K562 (cell line): ENCODE measurements around the gene DEFB124.

Source experiments
- ARNT ChIP-seq, 2 experiments: fragments of 450-650 bp; IDR thresholded peaks; 2 replicates each; pipeline ENCODE4 v1.6.1; 2016; ENCODE audit warnings: mild to moderate bottlenecking in 1 of 2
- EP300 ChIP-seq: IDR thresholded peaks from 2 replicates; pipeline ENCODE4 v1.6.1; 2012; ENCODE audit warnings: low read length, improper control_type of control experiment
- EP400 ChIP-seq: fragments of 450-650 bp; IDR thresholded peaks from 2 replicates; pipeline ENCODE4 v1.6.1; 2017; ENCODE audit warnings: antibody characterized with exemption, mild to moderate bottlenecking, moderate library complexity
- HCFC1 ChIP-seq: IDR thresholded peaks from 2 replicates; pipeline ENCODE4 v1.6.1; 2012; ENCODE audit warnings: low read depth, low read length, improper control_type of control experiment
- NFE2 ChIP-seq: IDR thresholded peaks from 2 replicates; pipeline ENCODE4 v1.6.1; 2014; ENCODE audit warnings: antibody characterized with exemption, low read depth
- RFX5 ChIP-seq: IDR thresholded peaks from 2 replicates; pipeline ENCODE4 v1.6.1; 2011; ENCODE audit warnings: low read depth, mild to moderate bottlenecking, improper control_type of control experiment, low read length
- SETDB1 ChIP-seq: IDR thresholded peaks from one replicate; pipeline ENCODE4 v1.6.1; 2012; ENCODE audit warnings: low read length, control low read depth, inconsistent platforms
- TAF1 ChIP-seq: IDR thresholded peaks from 2 replicates; pipeline ENCODE4 v1.6.1; 2011; ENCODE audit warnings: mild to moderate bottlenecking, low read length, moderate library complexity; ENCODE audit not compliant: insufficient read depth, control insufficient read depth, severe bottlenecking; ENCODE audit errors: extremely low read depth
- YY1 ChIP-seq, 3 experiments: IDR thresholded peaks; 2 replicates each; pipeline ENCODE4 v1.6.1; 2011; ENCODE audit warnings: low read length in 2 of 3, mild to moderate bottlenecking in 2 of 3, moderate library complexity in 2 of 3, borderline replicate concordance in 1 of 3, control low read depth in 1 of 3, low read depth in 1 of 3; ENCODE audit not compliant: insufficient read depth in 3 of 3, insufficient replicate concordance in 2 of 3, control insufficient read depth in 1 of 3, insufficient read length in 1 of 3; ENCODE audit errors: extremely low read depth in 1 of 3
- ZNF232 ChIP-seq: sonication (generic); formaldehyde crosslinking; IDR thresholded peaks from 2 replicates; pipeline ENCODE4 v1.8.0; 2022; ENCODE audit warnings: mild to moderate bottlenecking, missing genetic modification reagents
- TF ChIP-seq, protein P1 (sequence below): fragments of 250-450 bp; sonication (Bioruptor Pico); IDR thresholded peaks from 2 replicates; pipeline ENCODE4 v1.8.0; 2021; ENCODE audit warnings: borderline replicate concordance, mild to moderate bottlenecking, moderate library complexity; ENCODE audit not compliant: poor library complexity, severe bottlenecking
- TF ChIP-seq, protein P2 (sequence below), 3 experiments: IDR thresholded peaks in 2 of 3; conservative IDR thresholded peaks in 1 of 3; 2 replicates each; pipeline ENCODE4 v1.5.1; 2011 to 2012; ENCODE audit warnings: low read length in 3 of 3, mild to moderate bottlenecking in 3 of 3, control low read depth in 2 of 3, improper control_type of control experiment in 1 of 3, inconsistent platforms in 1 of 3, low read depth in 1 of 3, mixed read lengths in 1 of 3, moderate library complexity in 1 of 3; ENCODE audit not compliant: insufficient read depth in 2 of 3
- TF ChIP-seq, protein P3 (sequence below): fragments of 450-650 bp; formaldehyde crosslinking; IDR thresholded peaks from 2 replicates; pipeline ENCODE4 v1.4.0; 2022; ENCODE audit warnings: missing genetic modification characterization
- TF ChIP-seq, protein P4 (sequence below), 2 experiments: fragments of 450-650 bp in 1 of 2; sonication (generic) in 1 of 2; formaldehyde crosslinking in 1 of 2; IDR thresholded peaks in 1 of 2; conservative IDR thresholded peaks in 1 of 2; 2 replicates each; pipeline versions ENCODE4 v1.6.1 to v1.8.1; 2016 to 2023; ENCODE audit warnings: mild to moderate bottlenecking in 2 of 2, moderate library complexity in 2 of 2, inconsistent platforms in 1 of 2, missing genetic modification reagents in 1 of 2

DNA sequence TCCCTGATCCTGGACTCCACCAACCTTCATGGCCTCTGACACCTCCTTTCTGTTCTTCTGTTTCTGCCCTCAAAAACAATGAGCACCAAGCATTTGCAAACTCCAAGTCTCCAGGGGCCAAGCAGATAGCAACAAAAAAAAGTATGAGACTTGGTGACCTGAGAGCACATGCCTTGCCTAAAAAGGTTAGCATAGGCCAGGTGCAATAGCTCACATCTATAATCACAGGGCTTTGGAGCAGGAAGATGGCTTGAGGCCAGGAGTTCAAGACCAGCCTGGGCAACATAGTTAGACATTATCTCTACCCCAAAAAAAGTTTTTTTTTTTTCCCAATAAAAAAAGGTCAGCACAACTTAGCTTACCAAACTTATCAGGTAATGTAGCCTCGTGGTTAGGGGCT, 25.6 kb upstream of the DEFB124 start:
- TF ChIP-seq HCFC1 (no peak), TAF1 (no peak), RFX5 (no peak), YY1 (IDR thresholded peaks at IDR 0.05; ENCODE audit: borderline replicate concordance in 1 of 3, control insufficient read depth in 1 of 3, extremely low read depth in 1 of 3, insufficient read depth in 3 of 3, insufficient read length in 1 of 3, insufficient replicate concordance in 2 of 3, low read depth in 1 of 3, low read length in 2 of 3) (no peak), EP400 (no peak), SETDB1 (no peak), ZNF232 (CRISPR knock-in tag) (no peak), EP300 (no peak), ARNT (IDR thresholded peaks at IDR 0.05) (no peak), NFE2 (no peak)
- TF ChIP-seq, protein P1, sequence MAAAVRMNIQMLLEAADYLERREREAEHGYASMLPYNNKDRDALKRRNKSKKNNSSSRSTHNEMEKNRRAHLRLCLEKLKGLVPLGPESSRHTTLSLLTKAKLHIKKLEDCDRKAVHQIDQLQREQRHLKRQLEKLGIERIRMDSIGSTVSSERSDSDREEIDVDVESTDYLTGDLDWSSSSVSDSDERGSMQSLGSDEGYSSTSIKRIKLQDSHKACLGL = no peak
- TF ChIP-seq, protein P2, sequence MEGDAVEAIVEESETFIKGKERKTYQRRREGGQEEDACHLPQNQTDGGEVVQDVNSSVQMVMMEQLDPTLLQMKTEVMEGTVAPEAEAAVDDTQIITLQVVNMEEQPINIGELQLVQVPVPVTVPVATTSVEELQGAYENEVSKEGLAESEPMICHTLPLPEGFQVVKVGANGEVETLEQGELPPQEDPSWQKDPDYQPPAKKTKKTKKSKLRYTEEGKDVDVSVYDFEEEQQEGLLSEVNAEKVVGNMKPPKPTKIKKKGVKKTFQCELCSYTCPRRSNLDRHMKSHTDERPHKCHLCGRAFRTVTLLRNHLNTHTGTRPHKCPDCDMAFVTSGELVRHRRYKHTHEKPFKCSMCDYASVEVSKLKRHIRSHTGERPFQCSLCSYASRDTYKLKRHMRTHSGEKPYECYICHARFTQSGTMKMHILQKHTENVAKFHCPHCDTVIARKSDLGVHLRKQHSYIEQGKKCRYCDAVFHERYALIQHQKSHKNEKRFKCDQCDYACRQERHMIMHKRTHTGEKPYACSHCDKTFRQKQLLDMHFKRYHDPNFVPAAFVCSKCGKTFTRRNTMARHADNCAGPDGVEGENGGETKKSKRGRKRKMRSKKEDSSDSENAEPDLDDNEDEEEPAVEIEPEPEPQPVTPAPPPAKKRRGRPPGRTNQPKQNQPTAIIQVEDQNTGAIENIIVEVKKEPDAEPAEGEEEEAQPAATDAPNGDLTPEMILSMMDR (IDR thresholded peaks at IDR 0.05 in 2 of 3, conservative IDR thresholded peaks at IDR 0.05 in 1 of 3; ENCODE audit: insufficient read depth in 2 of 3, low read depth in 1 of 3, low read length in 3 of 3) = no peak
- TF ChIP-seq, protein P3, sequence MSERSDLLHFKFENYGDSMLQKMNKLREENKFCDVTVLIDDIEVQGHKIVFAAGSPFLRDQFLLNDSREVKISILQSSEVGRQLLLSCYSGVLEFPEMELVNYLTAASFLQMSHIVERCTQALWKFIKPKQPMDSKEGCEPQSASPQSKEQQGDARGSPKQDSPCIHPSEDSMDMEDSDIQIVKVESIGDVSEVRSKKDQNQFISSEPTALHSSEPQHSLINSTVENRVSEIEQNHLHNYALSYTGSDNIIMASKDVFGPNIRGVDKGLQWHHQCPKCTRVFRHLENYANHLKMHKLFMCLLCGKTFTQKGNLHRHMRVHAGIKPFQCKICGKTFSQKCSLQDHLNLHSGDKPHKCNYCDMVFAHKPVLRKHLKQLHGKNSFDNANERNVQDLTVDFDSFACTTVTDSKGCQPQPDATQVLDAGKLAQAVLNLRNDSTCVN (CRISPR knock-in tag) = no peak
- TF ChIP-seq, protein P4, sequence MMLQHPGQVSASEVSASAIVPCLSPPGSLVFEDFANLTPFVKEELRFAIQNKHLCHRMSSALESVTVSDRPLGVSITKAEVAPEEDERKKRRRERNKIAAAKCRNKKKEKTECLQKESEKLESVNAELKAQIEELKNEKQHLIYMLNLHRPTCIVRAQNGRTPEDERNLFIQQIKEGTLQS (IDR thresholded peaks at IDR 0.05) = no peak
- TF ChIP-seq, protein P4 (CRISPR knock-in tag; conservative IDR thresholded peaks at IDR 0.05) = no peak
